C4-2B (cell line): ENCODE data around the gene WDR5.

Experiments
- H3K27ac ChIP-seq: fragments of 450-650 bp; 2 replicates; pipeline ENCODE4 v1.5.1; 2017
- CTCF ChIP-seq: fragments of 450-650 bp; conservative IDR thresholded peaks from 2 replicates; pipeline ENCODE4 v1.5.1; 2017; ENCODE audit warnings: mild to moderate bottlenecking
- ZFX ChIP-seq: fragments of 450-650 bp; IDR thresholded peaks from 2 replicates; pipeline ENCODE4 v1.6.1; 2017

The WDR5 gene

GRCh38 chr9:134136118-134136995 is 475 bp downstream of the WDR5 start:
- peak overlapping the region; percentile 99 for H3K27ac ChIP-seq

DNA sequence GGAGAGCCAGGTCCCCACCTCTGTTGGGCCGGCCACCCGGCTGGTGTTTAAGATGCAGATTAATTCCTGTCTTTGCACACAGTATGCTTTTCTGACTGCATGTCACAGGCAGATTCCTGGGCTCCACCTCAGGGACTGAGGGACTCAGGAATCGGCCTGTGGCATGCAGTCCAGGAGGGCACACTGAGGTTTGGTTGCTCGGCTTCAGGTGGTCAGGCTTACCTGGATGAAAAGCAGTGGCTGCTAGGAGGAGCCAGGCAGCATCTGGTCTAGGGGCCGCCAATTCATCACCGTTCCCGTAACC is 1.1 kb downstream of the WDR5 start:
- TF ChIP-seq ZFX (no peak), CTCF (no peak)
- peak overlapping the region; percentile 99 for H3K27ac ChIP-seq

More at GRCh38 chr9:134136118-134136995, 475 bp downstream of the WDR5 start:
- TF ChIP-seq ZFX (peak; percentile 43; the same call in 1 of the 2 replicates), CTCF (no peak)

DNA sequence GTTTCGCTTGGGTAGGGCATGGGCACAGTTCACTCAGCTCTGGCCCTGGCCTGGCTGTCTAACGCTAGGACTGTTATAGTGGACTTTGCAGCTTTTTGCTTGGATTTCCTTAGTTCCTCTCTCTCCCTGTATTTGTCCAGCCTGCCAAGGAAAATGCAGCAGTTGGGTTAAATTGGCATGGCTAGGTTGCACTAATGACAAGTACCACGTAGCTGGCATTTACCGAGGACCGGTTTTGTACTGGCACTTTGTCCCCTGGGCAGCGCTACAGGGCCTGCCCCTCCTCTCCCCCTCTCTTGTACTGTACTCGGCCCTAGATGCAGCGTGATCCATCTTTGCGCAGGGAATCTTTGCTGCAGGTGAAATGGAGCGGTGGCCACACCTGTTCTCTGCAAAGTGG is 2.4 kb downstream of the WDR5 start:
- TF ChIP-seq CTCF (no peak), ZFX (no peak)
- H3K27ac ChIP-seq = no peak overlapping the region; the same call in 1 of the 2 replicates

DNA sequence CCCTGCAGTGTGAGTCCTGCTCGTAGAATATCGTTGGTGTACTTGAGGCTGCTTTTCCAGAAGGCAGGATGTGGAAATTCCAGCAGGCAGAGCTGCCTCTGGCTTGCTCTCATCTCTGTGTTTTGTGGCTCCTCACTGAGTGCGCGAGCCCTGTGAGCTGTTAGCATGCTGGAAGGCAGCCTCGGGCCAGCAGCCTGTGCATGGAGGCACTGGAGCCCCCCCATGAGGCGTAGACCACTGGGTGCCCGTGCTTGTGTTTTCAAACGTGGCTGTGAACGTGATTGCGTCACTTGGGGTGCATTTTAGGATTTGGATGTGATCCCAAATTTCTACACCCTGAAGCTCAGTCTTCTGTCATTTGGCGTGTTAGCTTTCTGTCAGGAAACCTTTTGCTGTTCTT is 3.2 kb downstream of the WDR5 start:
- H3K27ac ChIP-seq = no peak overlapping the region

GRCh38 chr9:134141906-134142305 is 6.0 kb downstream of the WDR5 start:
- TF ChIP-seq ZFX (no peak), CTCF (no peak)
- no peak overlapping the region for H3K27ac ChIP-seq

More for the DNA sequence above, 3.2 kb downstream of the WDR5 start:
- TF ChIP-seq CTCF (no peak), ZFX (no peak)

- H3K27ac ChIP-seq = no peak overlapping the region
- TF ChIP-seq ZFX = no peak
- TF ChIP-seq CTCF = no peak
Observed at GRCh38 chr9:134144801-134145200, 8.9 kb downstream of the WDR5 start.

DNA sequence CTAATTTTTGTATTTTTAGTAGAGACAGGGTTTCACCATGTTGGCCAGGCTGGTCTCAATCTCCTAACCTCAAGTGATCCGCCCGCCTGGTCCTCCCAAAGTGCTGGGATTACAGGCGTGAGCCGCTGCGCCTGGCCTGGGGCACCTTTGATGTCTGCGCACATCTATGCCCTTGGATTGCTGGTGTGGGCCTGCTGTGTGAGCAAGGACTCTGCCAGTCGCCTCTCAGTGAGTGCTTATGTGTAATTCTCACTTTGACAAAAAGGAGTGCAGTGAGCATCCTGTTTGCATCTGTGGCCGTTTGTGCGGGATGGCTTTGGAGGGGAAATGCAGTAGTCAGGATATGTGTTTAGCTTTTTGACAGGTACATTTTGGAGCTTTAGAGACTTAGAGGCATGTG is 9.4 kb downstream of the WDR5 start:
- TF ChIP-seq ZFX = no peak
- H3K27ac ChIP-seq = no peak overlapping the region
